ENCODE data around the gene HEG1.

DNA sequence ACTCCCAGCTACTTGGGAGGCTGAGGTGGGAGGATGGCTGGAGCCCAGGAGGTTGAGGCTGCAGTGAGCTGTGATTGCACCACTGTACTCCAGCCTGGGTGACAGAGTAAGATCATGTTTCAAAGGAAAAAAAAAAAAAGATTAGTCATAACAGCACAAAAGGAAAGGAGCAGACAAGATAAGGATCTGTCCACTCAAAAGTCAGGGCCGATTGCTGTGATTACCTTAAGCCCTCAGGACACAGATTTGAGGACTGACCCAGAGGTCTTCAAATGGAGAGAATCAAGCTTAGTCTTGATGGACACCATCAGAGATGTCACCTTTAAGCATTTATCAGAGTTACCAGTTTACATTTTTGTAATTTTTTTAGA, 23.9 kb upstream of the HEG1 start:
- TF ChIP-seq EZH2 (IDR thresholded peaks at IDR 0.05; ENCODE audit: borderline replicate concordance, low read depth, low read length, severe bottlenecking) = no peak
- TF ChIP-seq, protein P1, sequence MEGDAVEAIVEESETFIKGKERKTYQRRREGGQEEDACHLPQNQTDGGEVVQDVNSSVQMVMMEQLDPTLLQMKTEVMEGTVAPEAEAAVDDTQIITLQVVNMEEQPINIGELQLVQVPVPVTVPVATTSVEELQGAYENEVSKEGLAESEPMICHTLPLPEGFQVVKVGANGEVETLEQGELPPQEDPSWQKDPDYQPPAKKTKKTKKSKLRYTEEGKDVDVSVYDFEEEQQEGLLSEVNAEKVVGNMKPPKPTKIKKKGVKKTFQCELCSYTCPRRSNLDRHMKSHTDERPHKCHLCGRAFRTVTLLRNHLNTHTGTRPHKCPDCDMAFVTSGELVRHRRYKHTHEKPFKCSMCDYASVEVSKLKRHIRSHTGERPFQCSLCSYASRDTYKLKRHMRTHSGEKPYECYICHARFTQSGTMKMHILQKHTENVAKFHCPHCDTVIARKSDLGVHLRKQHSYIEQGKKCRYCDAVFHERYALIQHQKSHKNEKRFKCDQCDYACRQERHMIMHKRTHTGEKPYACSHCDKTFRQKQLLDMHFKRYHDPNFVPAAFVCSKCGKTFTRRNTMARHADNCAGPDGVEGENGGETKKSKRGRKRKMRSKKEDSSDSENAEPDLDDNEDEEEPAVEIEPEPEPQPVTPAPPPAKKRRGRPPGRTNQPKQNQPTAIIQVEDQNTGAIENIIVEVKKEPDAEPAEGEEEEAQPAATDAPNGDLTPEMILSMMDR (IDR thresholded peaks at IDR 0.05; ENCODE audit: extremely low read depth in 1 of 2, insufficient read depth in 1 of 2, low read depth in 1 of 2, low read length in 2 of 2) = no peak
